ENCODE results near the gene FBXO28.
"Not testable (repeated sequence)": the region's sequence is repeated elsewhere in the genome, so short reads cannot be mapped to it uniquely, and the experiment has no call there.

FBXO28 gene

GRCh38 chr1:224185208-224185607, 71.3 kb downstream of the FBXO28 start:
- no peak for DNase-seq (ENCODE audit: low spot score)

GRCh38 chr1:224188286-224188685, 74.4 kb downstream of the FBXO28 start:
- DNase-seq (ENCODE audit: low spot score), result no peak

GRCh38 chr1:224189561-224189960, 75.7 kb downstream of the FBXO28 start:
- DNase-seq (ENCODE audit: low spot score), result no peak

- no peak for DNase-seq (ENCODE audit: low spot score)
These were observed 78.3 kb downstream of the FBXO28 start for GRCh38 chr1:224192082-224192788.

- DNase-seq (ENCODE audit: low spot score), result no peak
These were observed 79.5 kb downstream of the FBXO28 start for GRCh38 chr1:224193319-224193966.

- DNase-seq (ENCODE audit: low spot score), result no peak
These were observed 83.1 kb downstream of the FBXO28 start for GRCh38 chr1:224196813-224197600.

- no peak for DNase-seq (ENCODE audit: low spot score)
These were observed 84.7 kb downstream of the FBXO28 start for GRCh38 chr1:224198572-224198971.

- no peak for DNase-seq (ENCODE audit: low spot score)
These were observed 85.8 kb downstream of the FBXO28 start for GRCh38 chr1:224199679-224200078.

GRCh38 chr1:224201383-224201782, 87.5 kb downstream of the FBXO28 start:
- no peak for DNase-seq (ENCODE audit: low spot score)

- no peak for DNase-seq (ENCODE audit: low spot score)
These were observed 87.9 kb downstream of the FBXO28 start for GRCh38 chr1:224201853-224202252.

GRCh38 chr1:224203243-224204016, 89.5 kb downstream of the FBXO28 start:
- DNase-seq (ENCODE audit: low spot score), result peak; percentile 45

- peak; percentile 33 for DNase-seq (ENCODE audit: low spot score)
These were observed 91.5 kb downstream of the FBXO28 start for GRCh38 chr1:224205438-224205840.

- not testable (repeated sequence) for DNase-seq (ENCODE audit: low spot score)
These were observed 92.1 kb downstream of the FBXO28 start for GRCh38 chr1:224205931-224206538.

GRCh38 chr1:224211206-224211962, 97.5 kb downstream of the FBXO28 start:
- peak; percentile 42 for DNase-seq (ENCODE audit: low spot score)

Small RNAs within 50 kb of the gene (small RNA-seq; reads per million reads assigned to genes)
- 0 reads per million in 2 experiments for gene AC092809.3
- 0 to 0.04 reads per million in 2 experiments for gene RF00139
- gene RN7SKP49, result 0 reads per million in 2 experiments

All from SK-N-DZ (cell line).